Activated CD4-positive, CD25-positive, alpha-beta regulatory T cell treated with anti-CD3 and anti-CD28 coated beads, Interleukin-2, amount 50 U/mL, for 16 hours (primary cell): ENCODE measurements around the gene C9orf152.
"Not testable (repeated sequence)": the region's sequence is repeated elsewhere in the genome, so short reads cannot be mapped to it uniquely, and the experiment has no call there.

Experiments used
- DNase-seq: peaks from one replicate; pipeline ENCODE4 v3.0.0-alpha.2; 2020; ENCODE audit warnings: low read depth, low spot score

The C9orf152 gene

GRCh38 chr9:110214586-110215355, 6.8 kb upstream of the C9orf152 start:
- DNase-seq = no peak

DNA sequence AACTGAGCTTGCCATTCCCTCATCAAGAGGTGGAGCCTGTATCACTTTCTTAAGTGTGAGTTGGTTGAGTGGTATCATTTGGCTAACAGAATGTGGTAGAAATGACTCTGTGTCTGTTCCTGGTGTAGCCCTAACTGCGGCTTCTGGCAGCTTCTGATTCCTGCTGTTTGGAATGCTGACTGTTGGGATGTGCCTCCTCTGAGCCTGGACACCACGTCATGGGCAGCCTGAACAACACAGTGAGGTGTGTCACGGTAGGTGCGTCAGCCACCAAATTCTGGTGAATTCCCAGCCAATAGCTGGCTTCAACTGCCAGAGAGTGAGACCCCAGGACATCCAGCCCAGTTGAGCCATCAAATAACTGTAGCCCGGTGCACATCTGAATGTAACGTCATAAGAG, 6.1 kb upstream of the C9orf152 start:
- DNase-seq = no peak

- DNase-seq = no peak
Measured at GRCh38 chr9:110213413-110214044, 5.6 kb upstream of the C9orf152 start.

GRCh38 chr9:110207071-110207641, 803 bp downstream of the C9orf152 start:
- DNase-seq = no peak

- DNase-seq = no peak
Measured at GRCh38 chr9:110206389-110206788, 1.6 kb downstream of the C9orf152 start.

DNA sequence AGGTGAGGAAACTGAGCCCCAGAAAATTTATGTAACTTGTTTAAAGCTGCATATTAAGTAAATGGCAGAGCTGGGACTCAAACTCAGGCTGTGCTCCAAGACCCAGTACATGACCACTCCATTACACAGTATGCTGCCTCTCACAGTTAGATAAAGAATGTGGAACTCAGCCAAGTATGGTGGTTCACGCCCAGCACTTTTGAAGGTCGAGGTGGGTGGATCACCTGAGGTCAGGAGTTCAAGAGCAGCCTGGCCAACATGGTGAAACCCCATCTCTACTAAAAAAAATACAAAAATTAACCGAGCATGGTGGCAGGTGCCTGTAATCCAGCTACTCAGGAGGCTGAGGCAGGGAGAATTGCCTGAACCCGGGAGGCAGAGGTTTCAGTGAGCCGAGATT, 2.3 kb downstream of the C9orf152 start:
- DNase-seq = not testable (repeated sequence)

DNA sequence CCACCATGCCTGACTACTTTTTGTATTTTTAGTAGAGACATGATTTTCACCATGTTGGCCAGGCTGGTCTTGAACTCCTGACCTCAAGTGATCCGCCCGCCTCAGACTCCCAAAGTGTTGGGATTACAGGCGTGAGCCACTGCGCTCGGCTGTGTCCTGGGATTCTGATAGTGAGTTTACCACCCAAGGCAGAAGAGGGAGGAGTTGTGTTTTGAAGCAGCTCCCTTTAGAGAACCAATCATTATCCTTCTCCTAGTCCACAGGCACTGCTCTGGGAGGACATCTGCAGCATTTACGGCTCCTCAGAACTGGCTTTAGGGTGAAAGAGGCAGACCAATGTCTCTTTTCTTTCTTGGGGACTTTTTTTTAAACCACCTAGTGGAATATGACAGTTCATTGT, 5.7 kb downstream of the C9orf152 start:
- no peak for DNase-seq

- no peak for DNase-seq
Measured at GRCh38 chr9:110199643-110200042, 8.3 kb downstream of the C9orf152 start.

DNA sequence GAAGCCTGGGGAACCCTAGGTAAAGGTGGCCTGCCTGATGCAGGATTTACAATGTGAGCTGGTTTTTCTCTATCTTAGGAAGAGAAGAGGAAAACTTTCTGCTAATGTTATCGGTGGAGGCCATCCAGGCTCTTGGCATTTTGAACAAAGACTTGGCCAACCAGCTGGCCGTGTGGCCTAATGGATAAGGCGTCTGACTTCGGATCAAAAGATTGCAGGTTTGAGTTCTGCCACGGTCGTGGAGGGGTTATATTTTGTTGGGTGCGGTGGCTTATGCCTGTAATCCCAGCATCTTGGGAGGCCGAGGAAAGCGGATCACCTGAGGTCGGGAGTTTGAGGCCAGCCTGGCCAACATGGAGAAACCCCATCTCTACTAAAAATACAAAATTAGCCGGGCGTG, 9.6 kb downstream of the C9orf152 start:
- no peak for DNase-seq

DNA sequence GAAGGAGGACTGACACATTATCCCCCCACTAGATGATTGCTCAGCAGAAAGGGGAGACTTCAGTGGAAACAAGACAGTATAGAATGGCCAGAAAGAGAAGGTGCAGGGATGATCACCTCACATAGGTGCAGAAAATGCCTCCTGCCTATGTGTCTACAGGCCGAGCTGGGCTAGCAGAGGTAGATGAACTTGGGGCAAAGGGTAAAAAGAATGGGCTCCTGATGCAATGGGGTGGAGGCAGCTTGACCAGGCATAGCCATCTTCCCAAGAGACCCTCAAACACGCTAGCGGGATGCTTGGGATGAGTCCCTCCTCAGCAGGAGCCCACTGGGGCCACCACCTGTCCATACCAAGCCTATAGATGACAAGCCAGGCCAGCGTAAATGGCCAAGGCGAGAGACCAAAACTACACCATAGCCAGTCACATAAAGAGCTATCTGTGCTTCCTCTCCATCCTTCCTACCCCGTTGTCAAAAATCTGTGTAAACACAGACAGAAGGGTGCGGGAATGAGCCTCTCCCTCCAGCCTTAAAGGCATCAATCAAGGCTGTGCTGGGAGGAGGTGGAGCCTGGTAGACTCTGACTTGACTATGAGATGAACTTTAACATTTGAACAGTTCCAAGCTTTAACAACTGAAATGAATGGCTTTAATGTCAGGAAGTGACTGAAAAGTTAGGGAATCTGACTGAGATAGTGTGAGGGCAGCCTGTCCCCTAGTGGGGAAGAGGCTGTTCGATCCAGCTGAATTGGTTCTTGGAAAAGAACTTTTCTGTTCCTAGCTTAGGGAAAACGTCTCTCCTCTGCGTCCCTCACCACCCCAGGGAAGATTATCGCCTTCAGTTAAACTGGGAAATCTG, 10.4 kb downstream of the C9orf152 start:
- no peak for DNase-seq

GRCh38 chr9:110196084-110196499, 11.9 kb downstream of the C9orf152 start:
- not testable (repeated sequence) for DNase-seq

DNA sequence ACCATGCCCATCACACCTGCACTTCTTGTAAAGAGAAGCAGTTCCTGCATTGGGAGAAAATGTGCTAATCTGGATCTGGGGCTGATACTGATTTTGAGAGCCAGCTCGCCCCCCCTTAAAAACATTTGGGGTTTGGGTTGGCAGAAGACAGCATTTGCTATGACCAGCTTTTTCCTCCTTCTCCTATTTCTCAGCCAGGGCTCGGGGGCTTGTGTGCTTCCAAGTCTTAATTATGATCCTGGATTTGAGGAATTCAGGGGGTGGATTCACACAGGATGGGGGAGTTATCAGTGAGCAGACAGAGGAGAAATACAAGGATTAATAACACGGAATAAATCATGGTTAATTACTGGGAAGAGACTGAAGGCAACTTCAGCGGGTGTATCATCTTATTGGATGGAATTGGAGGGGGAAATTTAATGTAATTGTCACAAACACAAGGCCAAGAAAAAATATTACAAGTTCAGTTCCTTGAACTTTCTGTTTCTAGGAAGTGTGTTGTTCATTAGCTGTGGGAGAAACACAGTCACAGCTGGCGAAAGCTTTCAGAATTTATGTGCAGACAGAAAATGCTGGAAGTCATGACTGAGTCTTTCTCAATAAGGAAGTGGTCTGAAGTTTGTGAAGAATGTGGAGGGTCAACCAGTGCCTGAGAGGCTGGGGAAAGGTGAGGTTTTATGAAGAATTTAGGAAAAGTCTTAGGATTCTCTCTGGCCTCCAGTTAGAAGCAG, 15.3 kb downstream of the C9orf152 start:
- no peak for DNase-seq

GRCh38 chr9:110191615-110192014, 16.3 kb downstream of the C9orf152 start:
- no peak for DNase-seq

- no peak for DNase-seq
Measured at GRCh38 chr9:110189559-110190320, 18.2 kb downstream of the C9orf152 start.

- no peak for DNase-seq
Measured at GRCh38 chr9:110188991-110189390, 19.0 kb downstream of the C9orf152 start.

DNA sequence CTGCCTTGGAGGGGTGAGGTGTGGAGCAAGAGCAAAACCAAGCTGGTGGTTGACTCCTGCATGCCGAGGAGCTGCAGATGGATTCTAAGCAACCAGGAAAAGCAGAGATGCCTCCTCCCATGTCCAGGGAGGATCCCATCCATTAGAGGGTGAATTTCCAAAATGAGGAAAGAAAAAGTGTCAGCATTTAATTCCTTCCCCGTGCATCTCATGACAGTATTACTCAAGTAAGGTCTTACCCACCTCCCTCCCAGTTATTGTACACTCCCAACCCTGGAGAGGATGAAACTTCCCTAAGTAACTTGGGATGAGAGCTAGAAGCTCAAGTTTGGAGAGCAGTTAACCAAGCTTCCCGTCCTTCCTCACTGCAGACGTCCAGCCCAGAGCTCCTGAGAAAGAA, 19.9 kb downstream of the C9orf152 start:
- no peak for DNase-seq

DNA sequence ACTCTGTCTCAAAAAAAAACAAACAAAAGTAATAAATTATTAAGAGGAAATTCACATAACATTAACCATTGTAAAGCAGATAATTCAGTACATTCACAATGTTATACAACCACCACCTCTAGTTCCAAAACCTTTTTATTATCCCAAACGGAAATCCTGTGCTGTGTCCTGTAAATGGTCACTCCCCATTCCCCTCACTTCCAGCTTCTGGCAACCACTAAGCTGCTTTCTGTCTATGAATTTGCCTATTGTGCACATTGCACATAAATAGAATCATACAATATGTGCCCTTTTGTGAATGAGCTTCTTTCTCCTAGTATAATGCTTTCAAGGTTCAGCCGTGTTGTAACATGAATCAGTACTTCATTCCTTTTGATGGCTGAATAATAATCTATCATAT, 20.8 kb downstream of the C9orf152 start:
- no peak for DNase-seq

- no peak for DNase-seq
Measured at GRCh38 chr9:110186254-110186653, 21.7 kb downstream of the C9orf152 start.

DNA sequence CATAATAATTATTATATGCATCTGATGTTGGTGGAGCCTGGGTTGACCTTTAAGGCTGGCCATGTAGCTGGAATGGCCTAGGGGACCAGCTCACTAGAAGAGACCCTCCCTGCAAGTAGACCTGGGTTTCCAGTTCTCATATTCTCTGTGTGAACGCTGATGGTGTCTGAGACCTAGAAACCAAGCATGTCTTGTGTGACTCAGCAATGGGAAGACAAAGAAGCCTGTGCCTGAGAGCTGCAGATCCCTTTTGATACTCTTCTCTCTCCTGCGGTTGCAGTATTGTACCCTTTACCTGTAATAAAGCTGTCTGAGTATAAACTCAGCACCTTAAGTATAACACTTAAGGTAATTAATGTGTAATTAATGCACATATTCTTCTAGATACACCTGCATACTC, 22.2 kb downstream of the C9orf152 start:
- DNase-seq = no peak
